CD4-positive, CD25-positive, alpha-beta regulatory T cell (primary cell): ENCODE data around the gene FGF12. TPM values are rescaled to one million over a fixed set of nuclear protein-coding genes. Genes with fewer than 3 reads are reported as not detected.

Source experiments
- ATAC-seq, 2 donors: fragments of 150-1000 bp; cut with Tn5 transposase; one replicate each; pipeline ENCODE4 v1.10.0; 2021; ENCODE audit warnings: low read depth in 2 of 2, moderate number of reproducible peaks in 2 of 2, moderate library complexity in 1 of 2
- DNase-seq, 3 donors: peaks; one replicate each; pipeline versions ENCODE4 v3.0.0 to v3.0.0-alpha.2; 2012 to 2022; ENCODE audit warnings: mixed read lengths in 1 of 3
- H3K27ac ChIP-seq: one replicate; pipeline ENCODE4 v1.7.0; 2013; ENCODE audit warnings: mild to moderate bottlenecking, low read length; ENCODE audit not compliant: insufficient read depth, poor library complexity, severe bottlenecking
- H3K27me3 ChIP-seq: one replicate; pipeline ENCODE4 v1.7.0; 2013; ENCODE audit warnings: low read length; ENCODE audit not compliant: control insufficient read depth, insufficient read depth
- H3K36me3 ChIP-seq: one replicate; pipeline ENCODE4 v1.7.0; 2013; ENCODE audit warnings: mild to moderate bottlenecking, low read length, moderate library complexity; ENCODE audit not compliant: control insufficient read depth, insufficient read depth
- H3K4me1 ChIP-seq: 2 replicates; pipeline ENCODE4 v1.7.0; 2013; ENCODE audit warnings: mild to moderate bottlenecking, low read length; ENCODE audit not compliant: insufficient read depth, control insufficient read depth, poor library complexity, severe bottlenecking
- H3K4me3 ChIP-seq: one replicate; pipeline ENCODE4 v1.7.0; 2013; ENCODE audit warnings: low read depth, mild to moderate bottlenecking, low read length, moderate library complexity
- H3K9me3 ChIP-seq, 2 experiments: 1 replicate in 1 of 2; 2 replicates in 1 of 2; pipeline ENCODE4 v1.7.0; 2013; ENCODE audit warnings: low read length in 2 of 2, mild to moderate bottlenecking in 1 of 2, moderate library complexity in 1 of 2; ENCODE audit not compliant: control insufficient read depth in 2 of 2
- H3K27ac Mint-ChIP-seq, 3 donors: one replicate each; pipeline ENCODE4 v1.8.0; 2020 to 2022; ENCODE audit warnings: mild to moderate bottlenecking in 3 of 3, mixed read lengths in 3 of 3, moderate library complexity in 2 of 3
- H3K27me3 Mint-ChIP-seq: one replicate; pipeline ENCODE4 v1.8.0; 2022; ENCODE audit warnings: mild to moderate bottlenecking, mixed read lengths
- H3K36me3 Mint-ChIP-seq: one replicate; pipeline ENCODE4 v1.8.0; 2020; ENCODE audit warnings: mixed read lengths
- H3K4me1 Mint-ChIP-seq, 4 donors: one replicate each; pipeline ENCODE4 v1.8.0; 2020 to 2022; ENCODE audit warnings: mixed read lengths in 4 of 4, mild to moderate bottlenecking in 1 of 4
- H3K4me3 Mint-ChIP-seq, 4 donors: one replicate each; pipeline ENCODE4 v1.8.0; 2020 to 2022; ENCODE audit warnings: mild to moderate bottlenecking in 4 of 4, mixed read lengths in 4 of 4, moderate library complexity in 3 of 4
- H3K9me3 Mint-ChIP-seq, 7 donors: one replicate each; pipeline ENCODE4 v1.8.0; 2020 to 2022; ENCODE audit warnings: mixed read lengths in 7 of 7, mild to moderate bottlenecking in 3 of 7, moderate library complexity in 2 of 7
- polyA plus RNA-seq, 4 donors: library from polyadenylated mRNA; unstranded; fragments of 300-500 nt; fragmentation: Illumina TruSeq; gene quantifications; one replicate each; pipeline ENCODE4 v1.2.3, GENCODE V29; 2021
- total RNA-seq: library from RNA; stranded (reverse); gene quantifications from one replicate; pipeline ENCODE4 v1.2.3, GENCODE V29; 2022

Gene FGF12
- total and polyA plus RNA-seq, 5 donors from 2014 or later, result not detected

DNA sequence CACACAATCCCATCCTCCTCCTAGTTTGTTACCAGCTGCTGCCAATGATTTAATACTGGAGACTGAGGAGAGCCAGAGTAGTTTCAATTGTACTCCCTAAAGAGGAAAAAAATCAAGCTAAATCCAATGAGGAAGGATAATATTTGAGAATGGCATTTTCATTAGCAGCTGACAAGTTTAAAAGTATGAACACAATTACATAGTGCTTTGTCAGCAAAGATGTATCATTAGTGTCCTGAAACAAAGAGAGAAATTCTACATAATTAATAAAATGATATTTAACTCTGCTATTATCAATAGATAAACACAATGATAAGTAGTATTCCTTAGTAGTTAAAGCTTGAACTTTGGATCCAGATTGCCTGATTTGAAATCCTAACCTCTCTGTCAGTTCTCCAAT lies 163.9 kb downstream of the FGF12 start:
- Histone ChIP-seq H3K4me3 (no peak overlapping the region), H3K9me3 (no peaks in the 10 kb centered on the region), H3K4me1 (no peaks in the 10 kb centered on the region), H3K27ac (no peak overlapping the region), H3K36me3 (no peaks in the 10 kb centered on the region), H3K27me3 (no peaks in the 10 kb centered on the region)
- no peak for ATAC-seq
- Mint-ChIP-seq H3K27ac (no peak overlapping the region), H3K9me3 (peaks cover 0 to 1% (median 0%) of the 10 kb centered on the region in 7 donors), H3K4me1 (peaks cover 0 to 2% (median 0%) of the 10 kb centered on the region in 4 donors), H3K36me3 (no peaks in the 10 kb centered on the region), H3K4me3 (no peak overlapping the region), H3K27me3 (peaks cover 4% of the 10 kb centered on the region)
- DNase-seq, result no peak

DNA sequence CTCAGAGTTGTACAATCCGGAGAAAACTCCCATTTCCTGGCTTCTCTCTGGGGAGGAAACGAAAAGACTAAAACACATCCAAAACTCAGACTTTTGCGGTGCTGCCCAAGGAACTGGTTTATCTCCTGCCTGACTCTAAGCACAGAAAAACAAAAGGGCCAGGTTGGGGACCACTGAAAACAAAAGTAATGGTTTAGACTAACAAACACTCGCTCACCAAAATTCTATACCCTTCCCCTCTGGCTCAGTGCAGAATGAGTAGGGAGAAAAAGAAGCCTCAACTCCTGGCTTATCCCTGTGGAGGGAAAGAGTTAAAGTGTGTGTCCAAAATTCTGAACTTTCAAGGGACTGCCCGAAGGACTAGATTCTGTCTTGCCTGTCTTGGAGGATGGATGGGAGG lies 173.6 kb downstream of the FGF12 start:
- H3K4me1 Mint-ChIP-seq, result no peaks in the 10 kb centered on the region

DNA sequence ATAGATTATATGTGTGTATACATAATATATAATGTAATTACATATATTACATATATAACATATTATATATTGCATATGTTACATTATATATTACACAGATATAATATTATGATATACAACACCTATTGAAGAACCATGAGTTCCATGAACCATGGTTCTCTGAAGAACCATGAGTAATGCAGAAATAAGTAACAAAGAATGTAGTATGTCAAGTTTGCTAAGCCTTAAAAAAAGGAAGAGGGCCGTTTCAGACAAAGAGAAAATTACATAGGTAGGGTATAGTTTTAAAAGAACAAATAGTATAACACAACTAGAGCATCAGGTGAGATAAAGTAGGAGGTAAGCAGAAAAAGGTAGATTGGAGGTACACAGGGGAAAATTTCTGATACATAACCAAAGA lies 177.0 kb downstream of the FGF12 start:
- Histone ChIP-seq H3K27me3 (no peaks in the 10 kb centered on the region), H3K9me3 (peaks cover 0 to 4% of the 10 kb centered on the region in 2 experiments), H3K4me3 (no peak overlapping the region), H3K36me3 (no peaks in the 10 kb centered on the region), H3K27ac (no peak overlapping the region), H3K4me1 (no peaks in the 10 kb centered on the region)
- Mint-ChIP-seq H3K4me1 (no peaks in the 10 kb centered on the region), H3K27ac (no peak overlapping the region), H3K27me3 (no peaks in the 10 kb centered on the region), H3K9me3 (peaks cover 2 to 24% (median 3%) of the 10 kb centered on the region in 7 donors), H3K36me3 (no peaks in the 10 kb centered on the region), H3K4me3 (no peak overlapping the region)
- no peak for DNase-seq
- no peak for ATAC-seq

More for the DNA sequence above, 173.6 kb downstream of the FGF12 start:
- no peaks in the 10 kb centered on the region for H3K36me3 Mint-ChIP-seq
- H3K4me3 Mint-ChIP-seq, result no peak overlapping the region
- Histone ChIP-seq H3K36me3 (no peaks in the 10 kb centered on the region), H3K27ac (no peak overlapping the region), H3K9me3 (peaks cover 0 to 4% of the 10 kb centered on the region in 2 experiments), H3K4me3 (no peak overlapping the region), H3K27me3 (no peaks in the 10 kb centered on the region), H3K4me1 (no peaks in the 10 kb centered on the region)
- ATAC-seq, result no peak
- no peak for DNase-seq
- peaks cover 1 to 24% (median 4%) of the 10 kb centered on the region in 7 donors for H3K9me3 Mint-ChIP-seq
- no peaks in the 10 kb centered on the region for H3K27me3 Mint-ChIP-seq
- no peak overlapping the region for H3K27ac Mint-ChIP-seq

DNA sequence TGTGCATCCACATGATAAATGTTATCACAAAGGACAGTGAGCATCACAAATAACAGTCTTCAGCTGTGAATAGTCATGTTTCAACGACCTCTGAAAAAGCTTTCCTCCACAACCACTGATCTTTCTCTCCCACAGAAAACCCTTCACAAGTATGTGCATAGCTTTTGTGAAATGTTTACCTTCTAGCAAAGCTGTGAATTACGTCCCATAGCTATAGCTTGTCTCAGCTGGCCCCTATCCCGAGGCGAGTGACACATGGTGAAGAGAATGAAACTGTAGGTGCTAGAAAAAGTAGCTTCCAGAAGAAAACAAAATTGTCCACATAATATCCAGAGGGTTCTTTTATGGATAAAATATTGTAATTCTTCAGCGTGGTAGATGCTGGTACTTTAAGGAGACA lies 182.0 kb downstream of the FGF12 start:
- Mint-ChIP-seq H3K4me1 (no peaks in the 10 kb centered on the region), H3K9me3 (peaks cover under 1 to 7% (median 3%) of the 10 kb centered on the region in 7 donors), H3K27ac (no peak overlapping the region), H3K4me3 (no peak overlapping the region), H3K27me3 (peaks cover 4% of the 10 kb centered on the region), H3K36me3 (peaks cover 4% of the 10 kb centered on the region)
- Histone ChIP-seq H3K4me1 (no peaks in the 10 kb centered on the region), H3K27ac (no peak overlapping the region), H3K4me3 (no peak overlapping the region), H3K9me3 (no peaks in the 10 kb centered on the region), H3K27me3 (no peaks in the 10 kb centered on the region), H3K36me3 (no peaks in the 10 kb centered on the region)
- ATAC-seq (no peak), DNase-seq (no peak)

DNA sequence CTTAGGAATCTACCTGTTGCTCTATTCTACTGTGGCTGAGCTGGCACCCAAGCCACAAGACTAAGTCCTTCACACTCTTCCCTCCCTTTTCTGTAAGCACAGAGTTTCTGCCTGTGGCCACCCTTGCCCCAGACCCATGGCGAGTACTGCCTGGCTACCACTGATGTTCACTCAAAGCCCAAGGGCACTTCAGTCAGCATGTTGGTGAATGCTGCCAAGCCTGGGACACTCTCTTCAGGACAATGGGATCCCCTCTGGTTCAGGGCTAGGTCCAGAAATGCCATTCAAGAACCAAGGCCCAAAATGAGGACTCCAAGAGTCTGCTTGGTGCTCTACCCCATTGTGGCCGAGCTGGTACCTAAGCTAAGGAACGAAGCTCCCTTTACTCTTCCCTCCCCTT lies 184.2 kb downstream of the FGF12 start:
- no peaks in the 10 kb centered on the region for H3K4me1 Mint-ChIP-seq
- peaks cover 4% of the 10 kb centered on the region for H3K36me3 Mint-ChIP-seq
- no peaks in the 10 kb centered on the region for H3K4me1 ChIP-seq
- no peaks in the 10 kb centered on the region for H3K27me3 ChIP-seq
- no peak overlapping the region for H3K4me3 ChIP-seq
- H3K9me3 ChIP-seq, result no peaks in the 10 kb centered on the region
- peaks cover 0 to 7% (median 3%) of the 10 kb centered on the region in 7 donors for H3K9me3 Mint-ChIP-seq
- H3K4me3 Mint-ChIP-seq, result no peak overlapping the region
- H3K27ac ChIP-seq, result no peak overlapping the region
- H3K36me3 ChIP-seq, result no peaks in the 10 kb centered on the region
- H3K27me3 Mint-ChIP-seq, result peaks cover 4% of the 10 kb centered on the region
- no peak overlapping the region for H3K27ac Mint-ChIP-seq
- no peak for DNase-seq
- ATAC-seq, result no peak

DNA sequence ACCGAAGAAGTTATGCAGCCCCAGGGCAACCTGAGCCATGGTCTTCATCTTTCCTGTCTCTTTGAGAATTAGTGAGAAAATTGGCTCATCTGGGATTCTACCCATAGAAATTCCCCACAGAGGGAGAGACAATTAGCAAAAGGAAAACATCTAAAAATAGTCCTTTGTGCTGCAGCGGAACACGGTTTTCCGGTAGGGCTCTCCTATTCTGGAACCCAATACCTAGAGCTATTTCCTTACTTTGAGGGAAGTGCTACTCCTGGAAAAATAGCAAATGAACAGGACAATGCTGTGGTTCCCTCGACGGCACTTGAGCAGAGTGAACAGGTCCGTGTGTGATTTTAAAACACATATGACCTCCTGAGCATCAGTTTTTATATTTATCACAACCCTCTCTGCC lies 210.5 kb downstream of the FGF12 start:
- H3K4me1 ChIP-seq, result no peaks in the 10 kb centered on the region
- peaks cover 0 to 4% (median 2%) of the 10 kb centered on the region in 4 donors for H3K4me1 Mint-ChIP-seq
- H3K27me3 ChIP-seq, result peaks cover 4% of the 10 kb centered on the region
- H3K36me3 Mint-ChIP-seq, result no peaks in the 10 kb centered on the region
- no peak overlapping the region for H3K27ac Mint-ChIP-seq
- no peak overlapping the region for H3K27ac ChIP-seq
- ATAC-seq, result no peak
- H3K4me3 Mint-ChIP-seq, result no peak overlapping the region
- peaks cover 33% of the 10 kb centered on the region for H3K27me3 Mint-ChIP-seq
- no peak for DNase-seq
- H3K9me3 Mint-ChIP-seq, result peaks cover 0 to 5% (median 4%) of the 10 kb centered on the region in 7 donors
- no peak overlapping the region for H3K4me3 ChIP-seq
- H3K36me3 ChIP-seq, result no peaks in the 10 kb centered on the region
- no peaks in the 10 kb centered on the region for H3K9me3 ChIP-seq

DNA sequence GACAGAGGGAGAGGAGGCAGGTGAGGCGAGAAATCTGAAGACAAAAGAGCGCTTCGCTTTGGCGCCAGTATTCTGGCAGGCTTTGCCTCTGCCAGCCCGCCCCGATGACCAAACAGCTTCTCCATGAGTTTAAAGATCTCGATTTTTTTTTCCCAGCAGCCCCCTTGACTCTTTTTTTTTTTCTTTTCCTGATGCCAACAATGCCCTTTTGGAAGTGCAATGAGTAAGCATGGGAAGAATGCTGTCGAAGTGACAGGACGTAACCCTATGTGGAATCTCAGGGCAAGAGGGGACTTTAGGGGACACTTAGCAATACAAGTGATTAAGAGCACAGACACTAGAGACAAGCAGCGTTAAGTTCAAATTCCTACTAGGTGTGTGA lies 211.7 kb downstream of the FGF12 start:
- peaks cover 33% of the 10 kb centered on the region for H3K27me3 Mint-ChIP-seq

DNA sequence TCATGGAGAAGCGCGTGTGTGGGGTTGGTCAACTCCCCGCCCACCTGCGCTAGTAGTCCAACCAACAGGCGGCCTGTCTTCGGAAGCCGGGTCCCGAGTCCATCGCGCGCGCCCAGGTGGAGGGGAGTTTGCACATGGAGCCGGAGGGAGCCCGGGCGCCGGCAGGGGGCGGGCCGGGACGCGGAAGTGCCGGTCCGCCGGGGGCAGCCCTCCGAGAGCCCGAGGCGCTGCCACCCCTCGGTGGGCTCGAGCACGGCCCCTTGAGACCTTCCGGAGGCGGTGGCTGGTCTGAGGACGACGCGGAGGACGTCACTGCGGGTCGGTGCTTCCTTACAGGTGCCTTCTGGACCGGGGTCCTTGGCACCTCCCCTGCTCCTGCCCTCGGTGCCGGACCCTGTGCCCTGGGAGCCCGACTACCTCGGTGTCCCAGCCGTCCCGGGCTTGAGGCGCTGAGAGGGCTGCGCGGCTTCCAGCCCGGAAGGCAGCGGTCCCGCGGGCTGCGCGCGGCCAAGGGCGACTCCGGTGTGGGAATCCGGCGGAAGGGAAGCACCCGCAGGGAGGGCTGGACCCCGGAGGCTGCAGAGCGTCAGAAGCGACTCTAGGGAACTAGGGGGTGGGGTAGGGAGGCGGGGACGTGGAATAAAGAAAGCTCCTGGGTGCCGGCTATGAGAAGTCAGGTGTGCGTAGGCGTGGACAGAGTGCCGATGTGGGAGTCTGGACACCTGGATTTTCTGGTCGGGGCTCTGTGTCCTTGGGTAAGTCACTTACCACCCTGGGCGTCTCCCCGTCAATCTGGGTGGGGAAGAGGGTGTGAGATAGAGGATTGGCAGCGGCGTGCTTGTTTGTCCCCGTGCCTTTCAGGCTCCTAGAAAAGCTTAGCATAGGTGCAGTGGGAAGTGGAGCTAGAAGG lies 212.3 kb downstream of the FGF12 start:
- Mint-ChIP-seq H3K27me3 (peaks cover 33% of the 10 kb centered on the region), H3K4me3 (no peak overlapping the region), H3K36me3 (no peaks in the 10 kb centered on the region), H3K27ac (no peak overlapping the region), H3K9me3 (peaks cover 0 to 7% (median 4%) of the 10 kb centered on the region in 7 donors), H3K4me1 (peaks cover 0 to 4% (median 2%) of the 10 kb centered on the region in 4 donors)
- no peak overlapping the region for H3K27ac ChIP-seq
- H3K4me3 ChIP-seq, result no peak overlapping the region
- ATAC-seq, result no peak
- no peaks in the 10 kb centered on the region for H3K9me3 ChIP-seq
- H3K36me3 ChIP-seq, result no peaks in the 10 kb centered on the region
- H3K4me1 ChIP-seq, result no peaks in the 10 kb centered on the region
- DNase-seq, result no peak
- H3K27me3 ChIP-seq, result peaks cover 4% of the 10 kb centered on the region

More for the DNA sequence above, 211.7 kb downstream of the FGF12 start:
- DNase-seq, result no peak
- H3K4me3 Mint-ChIP-seq, result no peak overlapping the region
- no peaks in the 10 kb centered on the region for H3K4me1 ChIP-seq
- no peak overlapping the region for H3K4me3 ChIP-seq
- no peak overlapping the region for H3K27ac Mint-ChIP-seq
- peaks cover 0 to 7% (median 4%) of the 10 kb centered on the region in 7 donors for H3K9me3 Mint-ChIP-seq
- no peaks in the 10 kb centered on the region for H3K9me3 ChIP-seq
- H3K36me3 ChIP-seq, result no peaks in the 10 kb centered on the region
- ATAC-seq, result no peak
- no peaks in the 10 kb centered on the region for H3K36me3 Mint-ChIP-seq
- no peak overlapping the region for H3K27ac ChIP-seq
- H3K27me3 ChIP-seq, result peaks cover 4% of the 10 kb centered on the region
- H3K4me1 Mint-ChIP-seq, result peaks cover 0 to 4% (median 2%) of the 10 kb centered on the region in 4 donors
